ENCODE measurements around the gene RNF214. TPM values are rescaled to one million over a fixed set of nuclear protein-coding genes. Genes with fewer than 3 reads are reported as not detected.

Gene RNF214
- total and polyA plus RNA-seq, 2 experiments from 2014 or later: 12.5 to 27.0 TPM

DNA sequence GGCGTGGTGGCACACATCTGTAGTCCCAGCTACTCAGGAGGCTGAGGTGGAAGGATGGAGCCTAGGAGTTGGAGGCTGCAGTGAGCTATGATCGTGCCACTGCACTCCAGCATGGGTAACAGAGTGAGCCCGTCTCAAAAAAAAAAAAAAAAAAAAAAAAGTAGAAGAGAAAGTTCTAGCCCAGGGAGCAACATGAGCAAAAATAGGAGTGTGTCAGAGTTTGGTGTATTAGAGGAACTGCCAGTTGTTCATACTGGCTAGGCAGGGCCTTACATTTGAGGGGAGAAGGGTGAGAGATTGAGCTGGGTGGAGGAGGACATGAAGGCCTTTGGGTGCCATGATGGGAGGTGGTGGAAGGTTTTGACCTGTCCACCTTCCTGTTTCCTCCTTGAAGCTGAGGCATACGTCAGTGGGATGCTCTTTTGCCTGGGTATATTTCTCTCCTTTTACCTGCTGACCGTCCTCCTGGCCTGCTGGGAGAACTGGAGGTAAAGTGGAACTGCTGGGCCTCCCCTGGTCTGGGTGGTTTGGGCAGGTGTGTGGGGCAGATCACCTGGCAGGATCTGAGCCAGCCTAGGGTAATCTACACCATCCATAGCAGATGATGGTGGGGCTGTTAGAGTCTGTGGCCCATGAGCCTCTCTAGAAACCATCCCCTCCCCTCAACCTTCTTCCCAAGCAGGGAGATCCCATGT lies 46.6 kb upstream of the RNF214 start:
- Histone ChIP-seq H3K27me3 (no peaks in the 10 kb centered on the region), H3K27ac (peak overlapping the region; percentile 57), H3K36me3 (replicated peaks; ENCODE audit: insufficient read depth, low read depth) (no peaks in the 10 kb centered on the region), H3K4me1 (ENCODE audit: insufficient read depth) (peaks cover 1% of the 10 kb centered on the region), H4K20me1 (ENCODE audit: insufficient read depth, poor library complexity, severe bottlenecking) (no peaks in the 10 kb centered on the region), H3K9me2 (replicated peaks; ENCODE audit: insufficient read depth) (no peaks in the 10 kb centered on the region), H3K9me3 (ENCODE audit: low read depth) (no peaks in the 10 kb centered on the region), H2AFZ (no peak overlapping the region), H3K4me2 (no peak overlapping the region), H3K79me2 (peaks cover 2% of the 10 kb centered on the region), H3K4me3 (no peak overlapping the region)
- 91% methylated on average over 4 of the region's 5 CpGs for WGBS (ENCODE audit: low lambda C conversion rate, missing lambda C conversion rate)
- DNase-seq (ENCODE audit: low spot score): no peak
- TF ChIP-seq EZH2phosphoT487 (IDR thresholded peaks at IDR 0.05; ENCODE audit: low read depth, severe bottlenecking, unreplicated experiment) (no peak), EZH2 (IDR thresholded peaks at IDR 0.05; ENCODE audit: borderline replicate concordance) (no peak)
- TF ChIP-seq, protein P1, sequence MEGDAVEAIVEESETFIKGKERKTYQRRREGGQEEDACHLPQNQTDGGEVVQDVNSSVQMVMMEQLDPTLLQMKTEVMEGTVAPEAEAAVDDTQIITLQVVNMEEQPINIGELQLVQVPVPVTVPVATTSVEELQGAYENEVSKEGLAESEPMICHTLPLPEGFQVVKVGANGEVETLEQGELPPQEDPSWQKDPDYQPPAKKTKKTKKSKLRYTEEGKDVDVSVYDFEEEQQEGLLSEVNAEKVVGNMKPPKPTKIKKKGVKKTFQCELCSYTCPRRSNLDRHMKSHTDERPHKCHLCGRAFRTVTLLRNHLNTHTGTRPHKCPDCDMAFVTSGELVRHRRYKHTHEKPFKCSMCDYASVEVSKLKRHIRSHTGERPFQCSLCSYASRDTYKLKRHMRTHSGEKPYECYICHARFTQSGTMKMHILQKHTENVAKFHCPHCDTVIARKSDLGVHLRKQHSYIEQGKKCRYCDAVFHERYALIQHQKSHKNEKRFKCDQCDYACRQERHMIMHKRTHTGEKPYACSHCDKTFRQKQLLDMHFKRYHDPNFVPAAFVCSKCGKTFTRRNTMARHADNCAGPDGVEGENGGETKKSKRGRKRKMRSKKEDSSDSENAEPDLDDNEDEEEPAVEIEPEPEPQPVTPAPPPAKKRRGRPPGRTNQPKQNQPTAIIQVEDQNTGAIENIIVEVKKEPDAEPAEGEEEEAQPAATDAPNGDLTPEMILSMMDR (IDR thresholded peaks at IDR 0.05; ENCODE audit: poor library complexity): no peak

DNA sequence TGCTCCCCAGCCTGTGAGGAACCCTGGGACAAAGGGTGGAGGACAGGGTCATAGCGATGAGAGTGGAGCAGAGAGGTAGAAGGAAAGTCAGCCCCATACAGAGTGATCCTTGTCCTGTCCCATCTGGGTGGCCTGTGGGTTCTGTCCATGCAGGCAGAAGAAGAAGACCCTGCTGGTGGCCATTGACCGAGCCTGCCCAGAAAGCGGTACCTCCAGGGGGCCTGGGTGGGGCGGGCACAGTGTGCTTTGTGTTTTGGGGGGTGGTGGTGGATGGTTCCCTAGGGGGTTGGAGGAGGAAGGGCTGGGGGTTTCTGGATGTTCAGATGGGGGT lies 46.1 kb upstream of the RNF214 start:
- TF ChIP-seq, protein P1 (IDR thresholded peaks at IDR 0.05; ENCODE audit: poor library complexity): no peak
- TF ChIP-seq EZH2 (IDR thresholded peaks at IDR 0.05; ENCODE audit: borderline replicate concordance) (no peak), EZH2phosphoT487 (IDR thresholded peaks at IDR 0.05; ENCODE audit: low read depth, severe bottlenecking, unreplicated experiment) (no peak)
- H3K27ac ChIP-seq: no peak overlapping the region
- 100% methylated on average over 4 of the region's 4 CpGs for WGBS (ENCODE audit: low lambda C conversion rate, missing lambda C conversion rate)

DNA sequence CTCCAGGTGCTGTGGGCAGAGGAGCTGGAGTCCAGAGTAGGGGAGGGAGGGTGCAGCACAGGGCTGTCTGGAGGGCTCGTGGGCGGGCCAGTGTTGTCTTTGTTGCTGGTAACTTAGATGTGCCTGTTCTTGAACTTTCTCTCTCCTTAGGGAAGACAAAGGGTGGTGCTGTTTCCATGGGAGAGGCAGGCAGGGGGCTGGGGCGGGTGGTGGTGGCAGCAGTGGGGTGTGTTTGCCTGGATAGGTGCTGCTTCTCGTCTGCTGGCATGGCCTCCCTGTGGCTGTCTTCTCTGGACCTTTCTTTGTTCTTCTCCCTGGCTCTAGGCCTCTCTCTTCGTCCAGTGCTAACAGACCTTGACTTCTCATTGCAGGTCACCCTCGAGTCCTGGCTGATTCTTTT lies 45.5 kb upstream of the RNF214 start:
- DNase-seq (ENCODE audit: low spot score): no peak
- no peak overlapping the region for H3K27ac ChIP-seq

More for the DNA sequence above, 46.1 kb upstream of the RNF214 start:
- Histone ChIP-seq H3K4me2 (no peak overlapping the region), H2AFZ (no peak overlapping the region), H3K4me3 (no peak overlapping the region), H4K20me1 (ENCODE audit: insufficient read depth, poor library complexity, severe bottlenecking) (no peaks in the 10 kb centered on the region), H3K9me2 (replicated peaks; ENCODE audit: insufficient read depth) (no peaks in the 10 kb centered on the region), H3K79me2 (no peaks in the 10 kb centered on the region), H3K27me3 (no peaks in the 10 kb centered on the region), H3K36me3 (replicated peaks; ENCODE audit: insufficient read depth, low read depth) (no peaks in the 10 kb centered on the region), H3K9me3 (ENCODE audit: low read depth) (no peaks in the 10 kb centered on the region), H3K4me1 (ENCODE audit: insufficient read depth) (no peaks in the 10 kb centered on the region)
- no peak for DNase-seq (ENCODE audit: low spot score)

More for the DNA sequence above, 45.5 kb upstream of the RNF214 start:
- no peaks in the 10 kb centered on the region for H4K20me1 ChIP-seq (ENCODE audit: insufficient read depth, poor library complexity, severe bottlenecking)
- H3K27me3 ChIP-seq: no peaks in the 10 kb centered on the region
- H2AFZ ChIP-seq: no peak overlapping the region
- TF ChIP-seq EZH2phosphoT487 (IDR thresholded peaks at IDR 0.05; ENCODE audit: low read depth, severe bottlenecking, unreplicated experiment) (no peak), EZH2 (IDR thresholded peaks at IDR 0.05; ENCODE audit: borderline replicate concordance) (no peak)
- TF ChIP-seq, protein P1 (IDR thresholded peaks at IDR 0.05; ENCODE audit: poor library complexity): no peak
- H3K4me2 ChIP-seq: no peak overlapping the region
- 72% methylated on average over 5 of the region's 6 CpGs for WGBS (ENCODE audit: low lambda C conversion rate, missing lambda C conversion rate)
- no peaks in the 10 kb centered on the region for H3K9me2 ChIP-seq (replicated peaks; ENCODE audit: insufficient read depth)
- no peaks in the 10 kb centered on the region for H3K36me3 ChIP-seq (replicated peaks; ENCODE audit: insufficient read depth, low read depth)
- H3K4me1 ChIP-seq (ENCODE audit: insufficient read depth): no peaks in the 10 kb centered on the region
- H3K9me3 ChIP-seq (ENCODE audit: low read depth): no peaks in the 10 kb centered on the region
- H3K4me3 ChIP-seq: no peak overlapping the region
- no peaks in the 10 kb centered on the region for H3K79me2 ChIP-seq

Data from hepatocyte (in vitro differentiated cells).